NB4 (cell line): ENCODE measurements around the gene CXCR5.

Experiments used
- DNase-seq: peaks from one replicate; pipeline ENCODE4 v3.0.0; 2010; ENCODE audit warnings: low read depth
- H3K4me3 ChIP-seq: one replicate; pipeline ENCODE4 v1.5.1; 2011; ENCODE audit warnings: mild to moderate bottlenecking, low read depth, low read length, moderate library complexity
- CTCF ChIP-seq: IDR thresholded peaks from one replicate; pipeline ENCODE4 v1.5.1; 2012; ENCODE audit warnings: low read depth, low read length
- MAX ChIP-seq: IDR thresholded peaks from 2 replicates; pipeline ENCODE4 v1.6.1; 2011; ENCODE audit warnings: low read depth, low read length
- MYC ChIP-seq: IDR thresholded peaks from 2 replicates; pipeline ENCODE4 v1.6.1; 2011; ENCODE audit warnings: low read depth, low read length
- POLR2A ChIP-seq: IDR thresholded peaks from 2 replicates; pipeline ENCODE4 v1.6.1; 2011; ENCODE audit warnings: mild to moderate bottlenecking; ENCODE audit not compliant: insufficient read length; ENCODE audit errors: extremely low read depth

Gene CXCR5

GRCh38 chr11:118887206-118887605 is 3.5 kb downstream of the CXCR5 start:
- no peak for TF ChIP-seq MAX
- H3K4me3 ChIP-seq = no peak overlapping the region
- DNase-seq = no peak

- DNase-seq = no peak
- TF ChIP-seq MYC (no peak), MAX (no peak), CTCF (no peak), POLR2A (no peak)
- H3K4me3 ChIP-seq = no peak overlapping the region
Observed at GRCh38 chr11:118888398-118888797, 4.7 kb downstream of the CXCR5 start.

GRCh38 chr11:118889797-118890196 is 6.1 kb downstream of the CXCR5 start:
- TF ChIP-seq MYC = no peak
- no peak for TF ChIP-seq CTCF
- no peak for TF ChIP-seq POLR2A
- no peak for TF ChIP-seq MAX
- H3K4me3 ChIP-seq = no peak overlapping the region
- DNase-seq = no peak

GRCh38 chr11:118892514-118892913 is 8.8 kb downstream of the CXCR5 start:
- H3K4me3 ChIP-seq = no peak overlapping the region
- DNase-seq = no peak
- TF ChIP-seq MYC (no peak), MAX (no peak), CTCF (no peak), POLR2A (no peak)

GRCh38 chr11:118892964-118893363 is 9.3 kb downstream of the CXCR5 start:
- TF ChIP-seq POLR2A (no peak), MYC (no peak), CTCF (no peak), MAX (no peak)
- no peak overlapping the region for H3K4me3 ChIP-seq
- no peak for DNase-seq

GRCh38 chr11:118893662-118894061 is 10.0 kb downstream of the CXCR5 start:
- no peak for TF ChIP-seq MYC
- no peak for TF ChIP-seq MAX
- no peak for TF ChIP-seq POLR2A
- no peak for TF ChIP-seq CTCF
- no peak for DNase-seq
- H3K4me3 ChIP-seq = no peak overlapping the region
